ENCODE measurements around the gene KRTAP9-1. TPM values are rescaled to one million over a fixed set of nuclear protein-coding genes. Genes with fewer than 3 reads are reported as not detected.

Gene KRTAP9-1
- polyA plus RNA-seq, 1 donor from 2014 or later, result not detected

DNA sequence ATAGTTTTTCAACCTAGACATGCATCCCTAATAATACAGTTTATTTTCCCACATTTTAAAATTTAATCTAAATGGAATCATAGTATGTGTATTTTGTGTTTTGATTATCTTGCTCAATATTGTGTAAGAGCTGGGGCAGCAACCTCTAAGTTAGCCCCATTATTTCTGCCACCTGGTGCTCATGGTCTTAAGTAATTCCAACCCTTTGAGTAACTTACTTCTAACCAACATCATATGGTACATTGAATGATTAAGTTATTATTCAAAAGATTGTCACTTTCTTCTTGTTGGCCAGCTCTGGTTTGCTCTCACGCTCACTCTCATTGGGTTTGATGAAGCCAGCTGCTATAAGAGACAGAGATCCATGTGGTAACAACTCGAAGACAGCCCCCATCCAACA, 17.8 kb upstream of the KRTAP9-1 start:
- no peaks in the 10 kb centered on the region for H3K9me2 ChIP-seq (ENCODE audit: insufficient read depth, low read length)
- H2AFZ ChIP-seq (ENCODE audit: low read depth, low read length), result no peak overlapping the region
- no peaks in the 10 kb centered on the region for H3K27me3 ChIP-seq (ENCODE audit: insufficient read depth, low read depth, low read length)
- H3K9me3 ChIP-seq (ENCODE audit: low read length), result no peaks in the 10 kb centered on the region
- H3K36me3 ChIP-seq (ENCODE audit: insufficient read depth, low read length), result no peaks in the 10 kb centered on the region
- H3K9ac ChIP-seq (ENCODE audit: low read length), result no peak overlapping the region
- H4K20me1 ChIP-seq (ENCODE audit: insufficient read depth), result no peaks in the 10 kb centered on the region
- TF ChIP-seq, protein P1, sequence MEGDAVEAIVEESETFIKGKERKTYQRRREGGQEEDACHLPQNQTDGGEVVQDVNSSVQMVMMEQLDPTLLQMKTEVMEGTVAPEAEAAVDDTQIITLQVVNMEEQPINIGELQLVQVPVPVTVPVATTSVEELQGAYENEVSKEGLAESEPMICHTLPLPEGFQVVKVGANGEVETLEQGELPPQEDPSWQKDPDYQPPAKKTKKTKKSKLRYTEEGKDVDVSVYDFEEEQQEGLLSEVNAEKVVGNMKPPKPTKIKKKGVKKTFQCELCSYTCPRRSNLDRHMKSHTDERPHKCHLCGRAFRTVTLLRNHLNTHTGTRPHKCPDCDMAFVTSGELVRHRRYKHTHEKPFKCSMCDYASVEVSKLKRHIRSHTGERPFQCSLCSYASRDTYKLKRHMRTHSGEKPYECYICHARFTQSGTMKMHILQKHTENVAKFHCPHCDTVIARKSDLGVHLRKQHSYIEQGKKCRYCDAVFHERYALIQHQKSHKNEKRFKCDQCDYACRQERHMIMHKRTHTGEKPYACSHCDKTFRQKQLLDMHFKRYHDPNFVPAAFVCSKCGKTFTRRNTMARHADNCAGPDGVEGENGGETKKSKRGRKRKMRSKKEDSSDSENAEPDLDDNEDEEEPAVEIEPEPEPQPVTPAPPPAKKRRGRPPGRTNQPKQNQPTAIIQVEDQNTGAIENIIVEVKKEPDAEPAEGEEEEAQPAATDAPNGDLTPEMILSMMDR (IDR thresholded peaks at IDR 0.05; ENCODE audit: poor library complexity, severe bottlenecking), result no peak
- TF ChIP-seq SMC3 (conservative IDR thresholded peaks at IDR 0.05; ENCODE audit: poor library complexity), result no peak
- TF ChIP-seq POLR2AphosphoS5 (IDR thresholded peaks at IDR 0.05), result no peak
- no peak for TF ChIP-seq TAF1 (IDR thresholded peaks at IDR 0.05; ENCODE audit: low read depth)
- no peak for TF ChIP-seq RAD21 (conservative IDR thresholded peaks at IDR 0.05)
- TF ChIP-seq EP300 (conservative IDR thresholded peaks at IDR 0.05; ENCODE audit: poor library complexity, severe bottlenecking), result no peak
- no peak for TF ChIP-seq MXI1 (conservative IDR thresholded peaks at IDR 0.05; ENCODE audit: poor library complexity, severe bottlenecking)
- no peak for TF ChIP-seq EZH2 (IDR thresholded peaks at IDR 0.05; ENCODE audit: borderline replicate concordance, insufficient read depth, low read length, poor library complexity, severe bottlenecking)
- no peak for TF ChIP-seq REST (IDR thresholded peaks at IDR 0.05; ENCODE audit: borderline replicate concordance)
- H3K4me3 ChIP-seq (ENCODE audit: low read length), result no peak overlapping the region
- no peaks in the 10 kb centered on the region for H3F3A ChIP-seq (ENCODE audit: insufficient read depth, low read length, poor library complexity, severe bottlenecking)
- no peak overlapping the region for H3K4me2 ChIP-seq (ENCODE audit: low read length)
- H3K27ac ChIP-seq (ENCODE audit: low read length), result no peak overlapping the region
- H3K79me2 ChIP-seq (replicated peaks; ENCODE audit: insufficient read depth, low read length), result no peaks in the 10 kb centered on the region

DNA sequence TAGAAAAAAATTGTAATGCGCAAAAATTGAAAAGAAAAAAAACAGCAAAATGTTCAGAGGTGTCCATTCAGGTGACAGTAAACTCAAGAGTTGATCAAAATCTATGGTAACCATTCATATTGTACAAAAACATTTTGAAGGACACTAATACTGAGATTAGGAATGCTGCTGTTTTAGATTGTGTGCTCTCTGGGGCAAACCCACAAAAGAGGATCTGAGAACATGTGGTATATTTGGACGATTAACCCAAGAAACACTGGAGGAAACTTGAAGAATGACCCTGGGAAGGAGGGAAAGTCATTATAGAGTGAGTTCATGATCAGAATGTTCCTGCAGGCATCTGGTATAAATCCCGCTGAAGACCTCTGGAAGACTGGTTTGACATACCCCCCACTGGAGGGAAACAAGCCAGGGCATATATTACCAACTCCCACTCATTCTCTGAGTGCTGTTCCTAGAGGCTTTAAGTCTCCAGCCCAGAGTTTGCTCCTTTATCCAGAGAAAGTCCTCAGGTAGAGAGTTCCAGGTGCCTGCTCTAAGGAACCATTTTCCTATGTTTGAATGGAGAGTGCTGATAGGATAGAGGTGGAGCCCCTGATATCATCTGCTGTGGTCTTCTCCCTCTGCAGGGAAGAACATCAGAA, 12.8 kb upstream of the KRTAP9-1 start:
- Histone ChIP-seq H4K20me1 (ENCODE audit: insufficient read depth) (no peaks in the 10 kb centered on the region), H3K9ac (ENCODE audit: low read length) (no peak overlapping the region)

More for the DNA sequence above, 12.8 kb upstream of the KRTAP9-1 start:
- Histone ChIP-seq H3K4me2 (ENCODE audit: low read length) (no peak overlapping the region), H3K79me2 (replicated peaks; ENCODE audit: insufficient read depth, low read length) (no peaks in the 10 kb centered on the region), H3K9me2 (ENCODE audit: insufficient read depth, low read length) (no peaks in the 10 kb centered on the region), H3K27me3 (ENCODE audit: insufficient read depth, low read depth, low read length) (no peaks in the 10 kb centered on the region), H3K27ac (ENCODE audit: low read length) (no peak overlapping the region), H2AFZ (ENCODE audit: low read depth, low read length) (no peak overlapping the region), H3K4me3 (ENCODE audit: low read length) (no peak overlapping the region), H3K9me3 (ENCODE audit: low read length) (no peaks in the 10 kb centered on the region), H3K36me3 (ENCODE audit: insufficient read depth, low read length) (no peaks in the 10 kb centered on the region), H3F3A (ENCODE audit: insufficient read depth, low read length, poor library complexity, severe bottlenecking) (no peaks in the 10 kb centered on the region)
- no peak for TF ChIP-seq REST (IDR thresholded peaks at IDR 0.05; ENCODE audit: borderline replicate concordance)
- no peak for TF ChIP-seq EP300 (conservative IDR thresholded peaks at IDR 0.05; ENCODE audit: poor library complexity, severe bottlenecking)
